Chondrocyte (in vitro differentiated cells): Measurements from ENCODE around the gene PRPSAP1. TPM values are rescaled to one million over a fixed set of nuclear protein-coding genes. Genes with fewer than 3 reads are reported as not detected.

Experiments used
- DNase-seq: peaks from one replicate; pipeline ENCODE4 v3.0.0; 2021; ENCODE audit warnings: mixed read lengths, low spot score
- H3K27ac Mint-ChIP-seq: one replicate; pipeline ENCODE4 v1.8.0; 2021; ENCODE audit warnings: mild to moderate bottlenecking, moderate library complexity, mixed read lengths; ENCODE audit not compliant: unreplicated experiment
- H3K27me3 Mint-ChIP-seq: 2 replicates; pipeline ENCODE4 v1.8.0; 2021; ENCODE audit warnings: low read depth, mixed read lengths
- H3K36me3 Mint-ChIP-seq: 2 replicates; pipeline ENCODE4 v1.8.0; 2021; ENCODE audit warnings: low read depth, mixed read lengths
- H3K4me1 Mint-ChIP-seq: 2 replicates; pipeline ENCODE4 v1.8.0; 2021; ENCODE audit warnings: low read depth, mild to moderate bottlenecking, mixed read lengths
- H3K4me3 Mint-ChIP-seq: one replicate; pipeline ENCODE4 v1.8.0; 2021; ENCODE audit warnings: mild to moderate bottlenecking, moderate library complexity, mixed read lengths; ENCODE audit not compliant: unreplicated experiment
- H3K9me3 Mint-ChIP-seq: 2 replicates; pipeline ENCODE4 v1.8.0; 2021; ENCODE audit warnings: low read depth, mixed read lengths
- CTCF ChIP-seq: fragments of 200-600 bp; sonication (generic); IDR thresholded peaks from 2 replicates; pipeline ENCODE4 v1.5.0; 2021; ENCODE audit warnings: antibody characterized with exemption, mild to moderate bottlenecking, moderate library complexity
- total RNA-seq: library from RNA; stranded (reverse); gene quantifications from 3 replicates; pipeline ENCODE4 v1.2.1, GENCODE V29; 2021

PRPSAP1 gene
- total RNA-seq, 1 donor from 2014 or later, result 59.0 TPM

- Mint-ChIP-seq H3K4me3 (no peak overlapping the region), H3K9me3 (no peaks in the 10 kb centered on the region), H3K4me1 (peaks cover 11% of the 10 kb centered on the region), H3K27ac (no peak overlapping the region), H3K36me3 (no peaks in the 10 kb centered on the region), H3K27me3 (no peaks in the 10 kb centered on the region)
- no peak for DNase-seq
- TF ChIP-seq CTCF, result no peak
Measured at GRCh38 chr17:76260669-76261068, 93.0 kb downstream of the PRPSAP1 start.

- Mint-ChIP-seq H3K27me3 (no peaks in the 10 kb centered on the region), H3K27ac (no peak overlapping the region), H3K9me3 (no peaks in the 10 kb centered on the region), H3K4me3 (no peak overlapping the region), H3K4me1 (peaks cover 11% of the 10 kb centered on the region), H3K36me3 (no peaks in the 10 kb centered on the region)
- no peak for TF ChIP-seq CTCF
- no peak for DNase-seq
Measured at GRCh38 chr17:76260220-76260619, 93.5 kb downstream of the PRPSAP1 start.

Other genes starting within 250 kb of the PRPSAP1 start
- gene FOXJ1, start 212.7 kb downstream of the PRPSAP1 start, total RNA-seq, result 0.12 TPM in 1 of 3 replicates, not detected in the others
- 1.1 to 1.5 TPM (median 1.4 TPM) in 3 replicates for gene RNF157, start 113.4 kb downstream of the PRPSAP1 start, total RNA-seq
- gene UBALD2, start 88.6 kb downstream of the PRPSAP1 start, total RNA-seq, result 6.7 to 14.1 TPM (median 13.2 TPM) in 3 replicates
- 4.7 to 5.2 TPM (median 5.0 TPM) in 3 replicates for gene QRICH2, start 45.6 kb downstream of the PRPSAP1 start, total RNA-seq
- 5.8 to 12.8 TPM (median 12.7 TPM) in 3 replicates for gene SPHK1, start 30.7 kb upstream of the PRPSAP1 start, total RNA-seq
- gene UBE2O, start 99.2 kb upstream of the PRPSAP1 start, total RNA-seq, result 20.0 to 22.1 TPM (median 22.0 TPM) in 3 replicates
- not detected in 3 replicates for gene AANAT, start 113.7 kb upstream of the PRPSAP1 start, total RNA-seq
- gene RHBDF2, start 147.5 kb upstream of the PRPSAP1 start, total RNA-seq, result 4.7 to 5.4 TPM (median 4.9 TPM) in 3 replicates
- gene CYGB, start 183.8 kb upstream of the PRPSAP1 start, total RNA-seq, result 0.48 to 5.4 TPM (median 4.6 TPM) in 3 replicates
- gene PRCD, start 186.1 kb upstream of the PRPSAP1 start, total RNA-seq, result 0.55 to 1.0 TPM (median 0.92 TPM) in 3 replicates
- 1.5 to 3.0 TPM (median 2.8 TPM) in 3 replicates for gene ST6GALNAC2, start 231.9 kb upstream of the PRPSAP1 start, total RNA-seq